ENCODE measurements around the gene PDGFA.

The PDGFA gene

GRCh38 chr7:449324-450019, 70.2 kb downstream of the PDGFA start:
- in situ Hi-C loops (cut with MboI; ENCODE audit: low sequenced_read_pairs) = no loop called here

GRCh38 chr7:447523-447922, 72.1 kb downstream of the PDGFA start:
- in situ Hi-C loops (cut with MboI; ENCODE audit: low sequenced_read_pairs) = no loop called here
